Endodermal cell (in vitro differentiated cells): ENCODE data around the gene RGS6. TPM values are rescaled to one million over a fixed set of nuclear protein-coding genes. Genes with fewer than 3 reads are reported as not detected.

ENCODE experiments used
- DNase-seq: peaks from one replicate; pipeline ENCODE4 v3.0.0-alpha.2; 2017
- H3K27ac ChIP-seq: 2 replicates; pipeline ENCODE4 v1.5.1; 2013; ENCODE audit warnings: mild to moderate bottlenecking, low read depth, low read length, moderate library complexity
- H3K27me3 ChIP-seq: 2 replicates; pipeline ENCODE4 v1.6.1; 2013; ENCODE audit warnings: mild to moderate bottlenecking, low read length, moderate library complexity; ENCODE audit not compliant: insufficient read depth, control insufficient read depth, poor library complexity, severe bottlenecking
- H3K36me3 ChIP-seq: 2 replicates; pipeline ENCODE4 v1.7.0; 2013; ENCODE audit warnings: mild to moderate bottlenecking, low read length, moderate library complexity; ENCODE audit not compliant: control insufficient read depth, insufficient read depth
- H3K4me1 ChIP-seq: one replicate; pipeline ENCODE4 v1.7.0; 2013; ENCODE audit warnings: low read length; ENCODE audit not compliant: control insufficient read depth, insufficient read depth
- H3K4me3 ChIP-seq: 2 replicates; pipeline ENCODE4 v1.5.1; 2013; ENCODE audit warnings: mild to moderate bottlenecking, low read length, moderate library complexity
- H3K9ac ChIP-seq: 2 replicates; pipeline ENCODE4 v1.6.1; 2013; ENCODE audit warnings: mild to moderate bottlenecking, low read length, moderate library complexity; ENCODE audit not compliant: poor library complexity, severe bottlenecking; ENCODE audit errors: extremely low read depth
- H3K9me3 ChIP-seq: 2 replicates; pipeline ENCODE4 v1.6.1; 2013; ENCODE audit warnings: mild to moderate bottlenecking, low read length, moderate library complexity; ENCODE audit not compliant: control insufficient read depth
- H3K27ac Mint-ChIP-seq: 2 replicates; pipeline ENCODE4 v1.8.0; 2020; ENCODE audit warnings: mixed read lengths
- H3K27me3 Mint-ChIP-seq: 2 replicates; pipeline ENCODE4 v1.8.0; 2021; ENCODE audit warnings: mild to moderate bottlenecking, mixed read lengths; ENCODE audit not compliant: insufficient read depth
- H3K36me3 Mint-ChIP-seq: 2 replicates; pipeline ENCODE4 v1.8.0; 2020; ENCODE audit warnings: low read depth, mixed read lengths
- H3K4me1 Mint-ChIP-seq: 2 replicates; pipeline ENCODE4 v1.8.0; 2020; ENCODE audit warnings: mixed read lengths
- H3K4me3 Mint-ChIP-seq: 2 replicates; pipeline ENCODE4 v1.8.0; 2020; ENCODE audit warnings: mild to moderate bottlenecking, moderate library complexity, mixed read lengths
- H3K9me3 Mint-ChIP-seq: 2 replicates; pipeline ENCODE4 v1.8.0; 2020; ENCODE audit warnings: mild to moderate bottlenecking, mixed read lengths
- CTCF ChIP-seq: fragments of 200-600 bp; sonication (generic); conservative IDR thresholded peaks from 2 replicates; pipeline ENCODE4 v1.5.0; 2021; ENCODE audit warnings: antibody characterized with exemption, mild to moderate bottlenecking
- WGBS, 2 experiments: methylation state at CpG; one replicate each; pipeline versions ENCODE4 v1.1.5 to v1.1.7; 2013; ENCODE audit warnings: missing lambda C conversion rate in 2 of 2, mixed read lengths in 1 of 2; ENCODE audit not compliant: insufficient coverage in 1 of 2, insufficient read length in 1 of 2; 5-methylcytosine and 5-hydroxymethylcytosine counted together
- total RNA-seq, 2 donors: library from RNA; stranded (reverse); fragmentation: NEBNext Ultra II Directional in 1 of 2; extraction: Animal tissue kit (Norgen Biotek cat#: 25700) in 1 of 2; gene quantifications; 2 replicates in 1 of 2; 3 replicates in 1 of 2; pipeline ENCODE4 v1.2.1, GENCODE V29; 2021

Gene RGS6
- total RNA-seq, 2 donors from 2014 or later: 10.1 to 16.3 TPM

GRCh38 chr14:72528863-72529175, 596.6 kb downstream of the RGS6 start:
- no peak overlapping the region for H3K4me3 Mint-ChIP-seq
- H3K27ac ChIP-seq: no peak overlapping the region
- no peak overlapping the region for H3K27ac Mint-ChIP-seq
- peaks cover 17% of the 10 kb centered on the region for H3K9me3 Mint-ChIP-seq
- H3K36me3 ChIP-seq: no peaks in the 10 kb centered on the region
- H3K4me3 ChIP-seq: no peak overlapping the region
- H3K4me1 Mint-ChIP-seq: no peaks in the 10 kb centered on the region
- no peak overlapping the region for H3K9ac ChIP-seq
- no peak for DNase-seq
- peaks cover 15% of the 10 kb centered on the region for H3K36me3 Mint-ChIP-seq
- 86 to 95% methylated on average over 2 of the region's 2 CpGs for WGBS, 2 experiments
- H3K9me3 ChIP-seq: peaks cover 19% of the 10 kb centered on the region
- H3K27me3 Mint-ChIP-seq: peaks cover 5% of the 10 kb centered on the region
- no peaks in the 10 kb centered on the region for H3K27me3 ChIP-seq
- no peaks in the 10 kb centered on the region for H3K4me1 ChIP-seq
- TF ChIP-seq CTCF: no peak

- Histone ChIP-seq H3K9ac (no peak overlapping the region), H3K27ac (no peak overlapping the region), H3K36me3 (no peaks in the 10 kb centered on the region), H3K27me3 (no peaks in the 10 kb centered on the region), H3K4me1 (no peaks in the 10 kb centered on the region), H3K9me3 (peaks cover 19% of the 10 kb centered on the region), H3K4me3 (no peak overlapping the region)
- Mint-ChIP-seq H3K27me3 (peaks cover 5% of the 10 kb centered on the region), H3K4me1 (no peaks in the 10 kb centered on the region), H3K27ac (no peak overlapping the region), H3K4me3 (no peak overlapping the region), H3K9me3 (peaks cover 23% of the 10 kb centered on the region), H3K36me3 (peaks cover 14% of the 10 kb centered on the region)
- TF ChIP-seq CTCF: no peak
- DNase-seq: no peak
- WGBS, 2 experiments: 86% methylated on average over 2 to 3 of the region's 3 CpGs
Observed at GRCh38 chr14:72532686-72533454, 600.6 kb downstream of the RGS6 start.

- H3K9me3 ChIP-seq: peaks cover 19% of the 10 kb centered on the region
- 100% methylated on average over 1 of the region's 1 CpG; no CpG with 5 or more reads in 1 of the 2 experiments for WGBS, 2 experiments
- H3K27ac ChIP-seq: no peak overlapping the region
- H3K4me1 Mint-ChIP-seq: no peaks in the 10 kb centered on the region
- no peak overlapping the region for H3K4me3 ChIP-seq
- no peak overlapping the region for H3K9ac ChIP-seq
- no peaks in the 10 kb centered on the region for H3K36me3 ChIP-seq
- no peaks in the 10 kb centered on the region for H3K4me1 ChIP-seq
- no peak overlapping the region for H3K4me3 Mint-ChIP-seq
- H3K27me3 Mint-ChIP-seq: peaks cover 1% of the 10 kb centered on the region
- TF ChIP-seq CTCF: no peak
- peaks cover 14% of the 10 kb centered on the region for H3K36me3 Mint-ChIP-seq
- peaks cover 23% of the 10 kb centered on the region for H3K9me3 Mint-ChIP-seq
- H3K27me3 ChIP-seq: no peaks in the 10 kb centered on the region
- H3K27ac Mint-ChIP-seq: no peak overlapping the region
- no peak for DNase-seq
Observed at GRCh38 chr14:72535485-72535884, 603.3 kb downstream of the RGS6 start.
